WERI-Rb-1 (cell line): Measurements from ENCODE around the gene MRPL1.
"Not testable (repeated sequence)": the region's sequence is repeated elsewhere in the genome, so short reads cannot be mapped to it uniquely, and the experiment has no call there.

Experiments used
- DNase-seq: peaks from one replicate; pipeline ENCODE4 v3.0.0-alpha.2; 2020
- H3K27ac ChIP-seq: fragments of 250-450 bp; sonication (Bioruptor Pico); 2 replicates; pipeline ENCODE4 v1.5.1; 2020; ENCODE audit warnings: mild to moderate bottlenecking, moderate library complexity
- H3K27me3 ChIP-seq: fragments of 250-450 bp; sonication (Bioruptor Pico); 2 replicates; pipeline ENCODE4 v1.5.1; 2021; ENCODE audit warnings: mild to moderate bottlenecking, low read depth, moderate library complexity; ENCODE audit not compliant: insufficient read depth, severe bottlenecking
- H3K36me3 ChIP-seq: fragments of 250-450 bp; sonication (Bioruptor Pico); 2 replicates; pipeline ENCODE4 v1.5.1; 2020; ENCODE audit warnings: mild to moderate bottlenecking, moderate library complexity
- H3K4me3 ChIP-seq: 2 replicates; pipeline ENCODE4 v1.5.1; 2011; ENCODE audit warnings: low read depth, mild to moderate bottlenecking, control low read depth, low read length
- H3K9me3 ChIP-seq: fragments of 250-450 bp; sonication (Bioruptor Pico); 2 replicates; pipeline ENCODE4 v1.5.1; 2021; ENCODE audit warnings: mild to moderate bottlenecking, moderate library complexity; ENCODE audit not compliant: severe bottlenecking
- TF ChIP-seq, protein P1 (sequence below): IDR thresholded peaks from 2 replicates; pipeline ENCODE4 v1.5.1; 2011; ENCODE audit warnings: low read depth, mild to moderate bottlenecking, control low read depth, inconsistent platforms, low read length

MRPL1 gene

GRCh38 chr4:77938560-77938959, 75.9 kb downstream of the MRPL1 start:
- Histone ChIP-seq H3K9me3 (no peaks in the 10 kb centered on the region), H3K4me3 (no peak overlapping the region), H3K27ac (no peak overlapping the region), H3K36me3 (no peaks in the 10 kb centered on the region), H3K27me3 (no peaks in the 10 kb centered on the region)
- TF ChIP-seq, protein P1, sequence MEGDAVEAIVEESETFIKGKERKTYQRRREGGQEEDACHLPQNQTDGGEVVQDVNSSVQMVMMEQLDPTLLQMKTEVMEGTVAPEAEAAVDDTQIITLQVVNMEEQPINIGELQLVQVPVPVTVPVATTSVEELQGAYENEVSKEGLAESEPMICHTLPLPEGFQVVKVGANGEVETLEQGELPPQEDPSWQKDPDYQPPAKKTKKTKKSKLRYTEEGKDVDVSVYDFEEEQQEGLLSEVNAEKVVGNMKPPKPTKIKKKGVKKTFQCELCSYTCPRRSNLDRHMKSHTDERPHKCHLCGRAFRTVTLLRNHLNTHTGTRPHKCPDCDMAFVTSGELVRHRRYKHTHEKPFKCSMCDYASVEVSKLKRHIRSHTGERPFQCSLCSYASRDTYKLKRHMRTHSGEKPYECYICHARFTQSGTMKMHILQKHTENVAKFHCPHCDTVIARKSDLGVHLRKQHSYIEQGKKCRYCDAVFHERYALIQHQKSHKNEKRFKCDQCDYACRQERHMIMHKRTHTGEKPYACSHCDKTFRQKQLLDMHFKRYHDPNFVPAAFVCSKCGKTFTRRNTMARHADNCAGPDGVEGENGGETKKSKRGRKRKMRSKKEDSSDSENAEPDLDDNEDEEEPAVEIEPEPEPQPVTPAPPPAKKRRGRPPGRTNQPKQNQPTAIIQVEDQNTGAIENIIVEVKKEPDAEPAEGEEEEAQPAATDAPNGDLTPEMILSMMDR, result no peak
- no peak for DNase-seq

DNA sequence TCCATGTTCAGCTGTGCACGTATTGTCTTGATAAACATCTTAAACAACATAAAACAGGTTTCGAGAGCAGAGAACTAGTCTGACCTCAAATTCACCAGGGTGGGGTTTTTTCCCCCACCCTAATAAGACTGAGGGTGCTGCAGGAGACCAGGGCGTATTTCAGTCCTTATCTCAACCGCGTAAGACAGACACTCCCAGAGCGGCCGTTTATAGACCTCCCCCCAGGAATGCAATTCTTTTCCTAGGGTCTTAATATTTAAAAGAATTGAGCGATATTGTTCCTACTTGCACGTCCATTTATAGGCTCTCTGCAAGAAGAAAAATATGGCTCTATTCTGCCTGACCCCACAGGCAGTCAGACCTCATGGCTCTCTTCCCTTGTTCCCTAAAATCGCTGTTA, 83.3 kb downstream of the MRPL1 start:
- H3K27me3 ChIP-seq, H3K36me3 ChIP-seq, H3K9me3 ChIP-seq, H3K4me3 ChIP-seq, H3K27ac ChIP-seq, DNase-seq: not testable (repeated sequence)

- Histone ChIP-seq H3K27me3 (no peaks in the 10 kb centered on the region), H3K4me3 (no peak overlapping the region), H3K36me3 (peaks cover 3% of the 10 kb centered on the region), H3K9me3 (no peaks in the 10 kb centered on the region), H3K27ac (no peak overlapping the region)
- TF ChIP-seq, protein P1, result no peak
- no peak for DNase-seq
Measured at GRCh38 chr4:77950203-77950602, 87.6 kb downstream of the MRPL1 start.

- H3K9me3 ChIP-seq, result no peaks in the 10 kb centered on the region
- H3K36me3 ChIP-seq, result peaks cover 3% of the 10 kb centered on the region
- TF ChIP-seq, protein P1, result no peak
- no peak overlapping the region for H3K27ac ChIP-seq
- no peak for DNase-seq
- no peak overlapping the region for H3K4me3 ChIP-seq
- no peaks in the 10 kb centered on the region for H3K27me3 ChIP-seq
Measured at GRCh38 chr4:77952457-77952856, 89.8 kb downstream of the MRPL1 start.

- H3K9me3 ChIP-seq, result no peaks in the 10 kb centered on the region
- no peaks in the 10 kb centered on the region for H3K27me3 ChIP-seq
- H3K36me3 ChIP-seq, result peaks cover 3% of the 10 kb centered on the region
- no peak for DNase-seq
- H3K27ac ChIP-seq, result no peak overlapping the region
- TF ChIP-seq, protein P1, result no peak
- no peak overlapping the region for H3K4me3 ChIP-seq
Measured at GRCh38 chr4:77954690-77955089, 92.1 kb downstream of the MRPL1 start.

- H3K9me3 ChIP-seq, result no peaks in the 10 kb centered on the region
- no peaks in the 10 kb centered on the region for H3K27me3 ChIP-seq
- DNase-seq, result no peak
- TF ChIP-seq, protein P1, result no peak
- no peaks in the 10 kb centered on the region; the same call in none of the 2 replicates for H3K36me3 ChIP-seq
- H3K27ac ChIP-seq, result no peak overlapping the region
- no peak overlapping the region for H3K4me3 ChIP-seq
Measured at GRCh38 chr4:77956917-77957316, 94.3 kb downstream of the MRPL1 start.
